ENCODE measurements around the gene OXER1. TPM values are rescaled to one million over a fixed set of nuclear protein-coding genes. Genes with fewer than 3 reads are reported as not detected.
A peak's percentile ranks its signal among the peaks of the same experiment; 100 is the strongest.

OXER1 gene
- total and polyA plus RNA-seq, 2 of the 13 experiments (the other 11 are each of a cell fraction or from before 2014, with no cell fraction given) = 8.0 to 9.0 TPM

- TF ChIP-seq ZNF33A (CRISPR knock-in tag; IDR thresholded peaks at IDR 0.05; ENCODE audit: borderline replicate concordance) (no peak), BORCS8-MEF2B (CRISPR knock-in tag; IDR thresholded peaks at IDR 0.05) (0 out of 2 replicates have a peak, but pooled peaks have one; percentile 12), FOXJ3 (CRISPR knock-in tag; IDR thresholded peaks at IDR 0.05; ENCODE audit: borderline replicate concordance) (no peak), USF2 (IDR thresholded peaks at IDR 0.05; ENCODE audit: low read depth, low read length) (no peak), USF2 (CRISPR knock-in tag; IDR thresholded peaks at IDR 0.05; ENCODE audit: borderline replicate concordance) (no peak), FUBP1 (CRISPR knock-in tag; IDR thresholded peaks at IDR 0.05; ENCODE audit: borderline replicate concordance) (0 out of 2 replicates have a peak, but pooled peaks have one; percentile 36), ZBTB46 (CRISPR knock-in tag; IDR thresholded peaks at IDR 0.05; ENCODE audit: borderline replicate concordance) (no peak), GPN1 (CRISPR knock-in tag; IDR thresholded peaks at IDR 0.05; ENCODE audit: borderline replicate concordance) (no peak), ZBTB38 (CRISPR knock-in tag; IDR thresholded peaks at IDR 0.05) (no peak), ZNF225 (CRISPR knock-in tag; IDR thresholded peaks at IDR 0.05) (no peak), MLLT10 (CRISPR knock-in tag; IDR thresholded peaks at IDR 0.05) (no peak), ELF4 (CRISPR knock-in tag; IDR thresholded peaks at IDR 0.05; ENCODE audit: borderline replicate concordance) (no peak), AFF4 (CRISPR knock-in tag; IDR thresholded peaks at IDR 0.05) (no peak), ZNF83 (CRISPR knock-in tag; IDR thresholded peaks at IDR 0.05; ENCODE audit: borderline replicate concordance) (no peak), JUND (CRISPR knock-in tag; IDR thresholded peaks at IDR 0.05) (no peak), ZNF687 (CRISPR knock-in tag; IDR thresholded peaks at IDR 0.05) (peak; percentile 65)
Measured at GRCh38 chr2:42788478-42788793, 24.5 kb upstream of the OXER1 start (continued).
